ENCODE data around the gene OR6S1.
"Not testable (repeated sequence)": the region's sequence is repeated elsewhere in the genome, so short reads cannot be mapped to it uniquely, and the experiment has no call there.

The OR6S1 gene

GRCh38 chr14:20652996-20653975, 11.8 kb upstream of the OR6S1 start:
- Histone ChIP-seq H3K4me1 (ENCODE audit: control insufficient read depth, insufficient read depth, low read length, poor library complexity, severe bottlenecking) (no peaks in the 10 kb centered on the region), H3K27ac (ENCODE audit: low read depth, low read length, severe bottlenecking) (no peak overlapping the region), H3K36me3 (ENCODE audit: control insufficient read depth, insufficient read depth, low read length) (no peaks in the 10 kb centered on the region), H3K4me3 (ENCODE audit: extremely low read depth, insufficient read depth, low read length, poor library complexity, severe bottlenecking) (peak overlapping the region; percentile 46), H3K9me3 (ENCODE audit: control insufficient read depth, low read length) (no peaks in the 10 kb centered on the region)
- WGBS, 2 experiments (ENCODE audit: insufficient coverage in 2 of 2): 1 to 2% methylated on average over 18 to 25 of the region's 39 CpGs

GRCh38 chr14:20645481-20645880, 4.0 kb upstream of the OR6S1 start:
- Histone ChIP-seq H3K36me3 (ENCODE audit: control insufficient read depth, insufficient read depth, low read length) (no peaks in the 10 kb centered on the region), H3K27ac (ENCODE audit: low read depth, low read length, severe bottlenecking) (no peak overlapping the region), H3K9me3 (ENCODE audit: control insufficient read depth, low read length) (no peaks in the 10 kb centered on the region), H3K4me1 (ENCODE audit: control insufficient read depth, insufficient read depth, low read length, poor library complexity, severe bottlenecking) (peaks cover 10% of the 10 kb centered on the region), H3K4me3 (ENCODE audit: extremely low read depth, insufficient read depth, low read length, poor library complexity, severe bottlenecking) (no peak overlapping the region)
- WGBS, 2 experiments (ENCODE audit: insufficient coverage in 2 of 2): no CpG with 5 or more reads among the region's 1 CpG

- WGBS, 2 experiments (ENCODE audit: insufficient coverage in 2 of 2): no CpG with 5 or more reads among the region's 2 CpGs
Observed at GRCh38 chr14:20644520-20644919, 3.0 kb upstream of the OR6S1 start.

GRCh38 chr14:20642755-20643154, 1.3 kb upstream of the OR6S1 start:
- not testable (repeated sequence) for H3K27ac ChIP-seq (ENCODE audit: low read depth, low read length, severe bottlenecking); H3K9me3 ChIP-seq (ENCODE audit: control insufficient read depth, low read length); H3K4me1 ChIP-seq (ENCODE audit: control insufficient read depth, insufficient read depth, low read length, poor library complexity, severe bottlenecking); H3K36me3 ChIP-seq (ENCODE audit: control insufficient read depth, insufficient read depth, low read length); H3K4me3 ChIP-seq (ENCODE audit: extremely low read depth, insufficient read depth, low read length, poor library complexity, severe bottlenecking)
- WGBS, 2 experiments (ENCODE audit: insufficient coverage in 2 of 2): no CpG with 5 or more reads among the region's 3 CpGs

More at GRCh38 chr14:20644520-20644919, 3.0 kb upstream of the OR6S1 start:
- no peaks in the 10 kb centered on the region for H3K9me3 ChIP-seq (ENCODE audit: control insufficient read depth, low read length)
- no peaks in the 10 kb centered on the region for H3K36me3 ChIP-seq (ENCODE audit: control insufficient read depth, insufficient read depth, low read length)
- no peak overlapping the region for H3K27ac ChIP-seq (ENCODE audit: low read depth, low read length, severe bottlenecking)
- H3K4me1 ChIP-seq (ENCODE audit: control insufficient read depth, insufficient read depth, low read length, poor library complexity, severe bottlenecking): peaks cover 10% of the 10 kb centered on the region
- no peak overlapping the region for H3K4me3 ChIP-seq (ENCODE audit: extremely low read depth, insufficient read depth, low read length, poor library complexity, severe bottlenecking)

- H3K4me3 ChIP-seq (ENCODE audit: extremely low read depth, insufficient read depth, low read length, poor library complexity, severe bottlenecking): no peak overlapping the region
- 97 to 100% methylated on average over 5 of the region's 7 CpGs for WGBS, 2 experiments (ENCODE audit: insufficient coverage in 2 of 2)
- no peak overlapping the region for H3K27ac ChIP-seq (ENCODE audit: low read depth, low read length, severe bottlenecking)
- peaks cover 10% of the 10 kb centered on the region for H3K4me1 ChIP-seq (ENCODE audit: control insufficient read depth, insufficient read depth, low read length, poor library complexity, severe bottlenecking)
- H3K36me3 ChIP-seq (ENCODE audit: control insufficient read depth, insufficient read depth, low read length): no peaks in the 10 kb centered on the region
- H3K9me3 ChIP-seq (ENCODE audit: control insufficient read depth, low read length): no peaks in the 10 kb centered on the region
Observed at GRCh38 chr14:20642182-20642581, 691 bp upstream of the OR6S1 start.

GRCh38 chr14:20632831-20633691, 8.4 kb downstream of the OR6S1 start:
- Histone ChIP-seq H3K27ac (ENCODE audit: low read depth, low read length, severe bottlenecking) (no peak overlapping the region), H3K4me3 (ENCODE audit: extremely low read depth, insufficient read depth, low read length, poor library complexity, severe bottlenecking) (peak overlapping the region; percentile 54), H3K36me3 (ENCODE audit: control insufficient read depth, insufficient read depth, low read length) (no peaks in the 10 kb centered on the region), H3K9me3 (ENCODE audit: control insufficient read depth, low read length) (no peaks in the 10 kb centered on the region), H3K4me1 (ENCODE audit: control insufficient read depth, insufficient read depth, low read length, poor library complexity, severe bottlenecking) (peaks cover 4% of the 10 kb centered on the region)
- 2 to 6% methylated on average over 31 to 33 of the region's 45 CpGs for WGBS, 2 experiments (ENCODE audit: insufficient coverage in 2 of 2)

- Histone ChIP-seq H3K36me3 (ENCODE audit: control insufficient read depth, insufficient read depth, low read length) (no peaks in the 10 kb centered on the region), H3K4me3 (ENCODE audit: extremely low read depth, insufficient read depth, low read length, poor library complexity, severe bottlenecking) (peak overlapping the region; percentile 54), H3K9me3 (ENCODE audit: control insufficient read depth, low read length) (no peaks in the 10 kb centered on the region), H3K4me1 (ENCODE audit: control insufficient read depth, insufficient read depth, low read length, poor library complexity, severe bottlenecking) (peaks cover 9% of the 10 kb centered on the region), H3K27ac (ENCODE audit: low read depth, low read length, severe bottlenecking) (no peak overlapping the region)
- WGBS, 2 experiments (ENCODE audit: insufficient coverage in 2 of 2): 0 to 1% methylated on average over 13 to 15 of the region's 19 CpGs
Observed at GRCh38 chr14:20632448-20632830, 9.1 kb downstream of the OR6S1 start.

GRCh38 chr14:20631880-20632389, 9.6 kb downstream of the OR6S1 start:
- H3K9me3 ChIP-seq (ENCODE audit: control insufficient read depth, low read length): no peaks in the 10 kb centered on the region
- H3K4me3 ChIP-seq (ENCODE audit: extremely low read depth, insufficient read depth, low read length, poor library complexity, severe bottlenecking): peak overlapping the region; percentile 54
- H3K27ac ChIP-seq (ENCODE audit: low read depth, low read length, severe bottlenecking): no peak overlapping the region
- H3K4me1 ChIP-seq (ENCODE audit: control insufficient read depth, insufficient read depth, low read length, poor library complexity, severe bottlenecking): peaks cover 10% of the 10 kb centered on the region
- WGBS, 2 experiments (ENCODE audit: insufficient coverage in 2 of 2): 0% methylated on average over 13 of the region's 18 CpGs
- H3K36me3 ChIP-seq (ENCODE audit: control insufficient read depth, insufficient read depth, low read length): no peaks in the 10 kb centered on the region

- peaks cover 17% of the 10 kb centered on the region for H3K4me1 ChIP-seq (ENCODE audit: control insufficient read depth, insufficient read depth, low read length, poor library complexity, severe bottlenecking)
- H3K9me3 ChIP-seq (ENCODE audit: control insufficient read depth, low read length): no peaks in the 10 kb centered on the region
- no peaks in the 10 kb centered on the region for H3K36me3 ChIP-seq (ENCODE audit: control insufficient read depth, insufficient read depth, low read length)
- H3K4me3 ChIP-seq (ENCODE audit: extremely low read depth, insufficient read depth, low read length, poor library complexity, severe bottlenecking): peak overlapping the region; percentile 54
- H3K27ac ChIP-seq (ENCODE audit: low read depth, low read length, severe bottlenecking): no peak overlapping the region
- 0% methylated on average over 3 to 4 of the region's 19 CpGs for WGBS, 2 experiments (ENCODE audit: insufficient coverage in 2 of 2)
Observed at GRCh38 chr14:20631023-20631879, 10.2 kb downstream of the OR6S1 start.
